Stimulated activated CD4-positive, alpha-beta T cell treated with anti-CD3 and anti-CD28 coated beads, Interleukin-4, amount 100 ng/mL, for 24 hours (primary cell): ENCODE data around the gene LYSMD3.

Source experiments
- DNase-seq: peaks from one replicate; pipeline ENCODE4 v3.0.0-alpha.2; 2020

LYSMD3 gene

GRCh38 chr5:90479611-90480385, 49.6 kb downstream of the LYSMD3 start:
- no peak for DNase-seq

GRCh38 chr5:90477621-90478215, 51.7 kb downstream of the LYSMD3 start:
- no peak for DNase-seq

GRCh38 chr5:90477073-90477472, 52.3 kb downstream of the LYSMD3 start:
- DNase-seq, result no peak

- DNase-seq, result no peak
Measured at GRCh38 chr5:90476391-90476790, 53.0 kb downstream of the LYSMD3 start.

- no peak for DNase-seq
Measured at GRCh38 chr5:90475436-90475980, 53.9 kb downstream of the LYSMD3 start.

- DNase-seq, result peak; percentile 95
Measured at GRCh38 chr5:90474235-90475107, 54.9 kb downstream of the LYSMD3 start, which contains the start of the genes MBLAC2 and POLR3G. Gene MBLAC2 (minus strand): TSS chr5:90474771. CDS start chr5:90474292, 479 bp downstream. Gene POLR3G (plus strand): TSS chr5:90474864. CDS start chr5:90485568, 10,704 bp downstream.

GRCh38 chr5:90473396-90474234, 55.8 kb downstream of the LYSMD3 start:
- DNase-seq, result peak; percentile 19

GRCh38 chr5:90472783-90473395, 56.5 kb downstream of the LYSMD3 start:
- no peak for DNase-seq
